Measurements from ENCODE around the gene VSTM1. TPM values are rescaled to one million over a fixed set of nuclear protein-coding genes. Genes with fewer than 3 reads are reported as not detected.

Gene VSTM1
- total RNA-seq, 1 experiment from 2014 or later, result not detected

DNA sequence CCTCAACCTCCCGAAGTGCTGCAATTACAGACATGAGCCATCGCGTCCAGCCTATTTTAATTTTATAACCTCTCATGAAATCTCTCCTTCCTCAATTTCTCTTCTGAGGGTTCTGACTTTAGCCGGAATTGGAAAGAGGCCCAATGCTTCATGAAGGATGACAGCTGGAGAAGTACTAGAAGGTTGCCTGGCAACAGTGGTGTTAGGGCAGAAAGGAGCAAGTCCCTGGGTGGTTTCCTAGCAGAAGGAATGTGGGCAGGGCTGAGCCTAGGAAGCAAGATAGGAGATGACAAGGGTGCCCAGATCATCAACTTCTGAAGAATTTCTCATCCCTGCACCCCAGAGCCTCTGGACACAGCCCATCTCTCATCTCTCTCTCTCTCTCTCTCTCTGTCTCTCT lies 46.4 kb downstream of the VSTM1 start:
- Histone ChIP-seq H3T11ph (ENCODE audit: low read length) (no peak overlapping the region), H3K23me2 (ENCODE audit: insufficient read length, low read depth, low read length, poor library complexity, severe bottlenecking) (no peaks in the 10 kb centered on the region), H3K14ac (ENCODE audit: insufficient read depth, low read length) (no peak overlapping the region), H3K18ac (ENCODE audit: insufficient read length, low read depth, low read length) (no peak overlapping the region), H3K4ac (ENCODE audit: low read depth, low read length) (no peak overlapping the region), H2BK20ac (ENCODE audit: low read depth, low read length, poor library complexity, severe bottlenecking) (no peak overlapping the region), H3K79me2 (ENCODE audit: insufficient read depth, low read length) (no peaks in the 10 kb centered on the region), H3K27ac (ENCODE audit: insufficient read length, low read depth, low read length) (no peak overlapping the region), H4K8ac (replicated peaks; ENCODE audit: insufficient read length, low read depth, low read length) (no peak overlapping the region), H2AK5ac (ENCODE audit: insufficient read length, low read length) (no peak overlapping the region), H3K79me1 (ENCODE audit: insufficient read depth, low read depth, low read length, poor library complexity, severe bottlenecking) (no peaks in the 10 kb centered on the region), H2BK15ac (ENCODE audit: low read depth, low read length) (no peak overlapping the region), H4K20me1 (ENCODE audit: control insufficient read depth, insufficient read depth, insufficient read length) (no peaks in the 10 kb centered on the region), H3K27me3 (ENCODE audit: insufficient read depth, low read length) (no peaks in the 10 kb centered on the region), H2AFZ (ENCODE audit: low read length) (no peak overlapping the region), H3K4me2 (ENCODE audit: insufficient read depth, insufficient read length, low read length) (no peak overlapping the region), H3K9me3 (ENCODE audit: control insufficient read depth, low read depth, low read length) (no peaks in the 10 kb centered on the region), H4K91ac (ENCODE audit: insufficient read length, low read depth, low read length) (no peak overlapping the region), H2BK120ac (ENCODE audit: low read depth, low read length, poor library complexity, severe bottlenecking) (no peak overlapping the region), H3K56ac (ENCODE audit: insufficient read length, low read depth, low read length) (no peak overlapping the region), H3K4me1 (ENCODE audit: insufficient read depth, low read length) (no peaks in the 10 kb centered on the region), H3K9ac (ENCODE audit: extremely low read depth, insufficient read length, low read length) (no peak overlapping the region), H2BK5ac (ENCODE audit: insufficient read length, low read length) (no peak overlapping the region), H3K23ac (ENCODE audit: insufficient read length, low read depth, low read length) (no peak overlapping the region), H4K5ac (ENCODE audit: insufficient read length, low read depth, low read length) (no peak overlapping the region), H2BK12ac (ENCODE audit: insufficient read length, low read depth, low read length) (no peak overlapping the region)
- peak overlapping the region in 1 of 3 experiments; percentile 34; a peak in 1 of 7 replicates for H3K27ac Mint-ChIP-seq
- H3K4me1 Mint-ChIP-seq, result peaks cover 8 to 14% of the 10 kb centered on the region in 2 experiments
- WGBS (ENCODE audit: extremely low coverage, insufficient read length, low lambda C conversion rate), result no CpG with 5 or more reads among the region's 4 CpGs
- peaks cover 0 to 3% (median 2%) of the 10 kb centered on the region in 3 experiments; a peak in 1 of 7 replicates for H3K36me3 Mint-ChIP-seq (ENCODE audit: insufficient read depth in 1 of 3, low read depth in 3 of 3)
- peaks cover 4 to 13% of the 10 kb centered on the region in 2 experiments; a peak in 4 of 5 replicates for H3K9me3 Mint-ChIP-seq
- TF ChIP-seq, protein P1, sequence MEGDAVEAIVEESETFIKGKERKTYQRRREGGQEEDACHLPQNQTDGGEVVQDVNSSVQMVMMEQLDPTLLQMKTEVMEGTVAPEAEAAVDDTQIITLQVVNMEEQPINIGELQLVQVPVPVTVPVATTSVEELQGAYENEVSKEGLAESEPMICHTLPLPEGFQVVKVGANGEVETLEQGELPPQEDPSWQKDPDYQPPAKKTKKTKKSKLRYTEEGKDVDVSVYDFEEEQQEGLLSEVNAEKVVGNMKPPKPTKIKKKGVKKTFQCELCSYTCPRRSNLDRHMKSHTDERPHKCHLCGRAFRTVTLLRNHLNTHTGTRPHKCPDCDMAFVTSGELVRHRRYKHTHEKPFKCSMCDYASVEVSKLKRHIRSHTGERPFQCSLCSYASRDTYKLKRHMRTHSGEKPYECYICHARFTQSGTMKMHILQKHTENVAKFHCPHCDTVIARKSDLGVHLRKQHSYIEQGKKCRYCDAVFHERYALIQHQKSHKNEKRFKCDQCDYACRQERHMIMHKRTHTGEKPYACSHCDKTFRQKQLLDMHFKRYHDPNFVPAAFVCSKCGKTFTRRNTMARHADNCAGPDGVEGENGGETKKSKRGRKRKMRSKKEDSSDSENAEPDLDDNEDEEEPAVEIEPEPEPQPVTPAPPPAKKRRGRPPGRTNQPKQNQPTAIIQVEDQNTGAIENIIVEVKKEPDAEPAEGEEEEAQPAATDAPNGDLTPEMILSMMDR (conservative IDR thresholded peaks at IDR 0.05), result no peak
- DNase-seq, result no peak
- H3K27me3 Mint-ChIP-seq (ENCODE audit: low read depth), result peaks cover 29% of the 10 kb centered on the region
- no peak overlapping the region for H3K4me3 Mint-ChIP-seq
